Activated CD4-positive, alpha-beta T cell treated with anti-CD3 and anti-CD28 coated beads for 1 hour (primary cell): ENCODE data around the gene PTTG2.

Experiments used
- DNase-seq: peaks from one replicate; pipeline ENCODE4 v3.0.0-alpha.2; 2020

PTTG2 gene

GRCh38 chr4:37989398-37990260 is 29.4 kb downstream of the PTTG2 start:
- DNase-seq, result no peak

GRCh38 chr4:37990731-37991245 is 30.6 kb downstream of the PTTG2 start:
- no peak for DNase-seq

- no peak for DNase-seq
These were observed 31.6 kb downstream of the PTTG2 start for GRCh38 chr4:37991623-37992410.

GRCh38 chr4:37993806-37994205 is 33.6 kb downstream of the PTTG2 start:
- no peak for DNase-seq

GRCh38 chr4:37994569-37994968 is 34.4 kb downstream of the PTTG2 start:
- DNase-seq, result no peak

- no peak for DNase-seq
These were observed 35.2 kb downstream of the PTTG2 start for GRCh38 chr4:37995299-37995821.

GRCh38 chr4:37995981-37996775 is 36.0 kb downstream of the PTTG2 start:
- no peak for DNase-seq

GRCh38 chr4:37998226-37998625 is 38.0 kb downstream of the PTTG2 start:
- DNase-seq, result no peak

GRCh38 chr4:37999000-37999716 is 39.0 kb downstream of the PTTG2 start:
- DNase-seq, result no peak

- DNase-seq, result no peak
These were observed 39.8 kb downstream of the PTTG2 start for GRCh38 chr4:37999965-38000364.

GRCh38 chr4:38001927-38002326 is 41.7 kb downstream of the PTTG2 start:
- no peak for DNase-seq

GRCh38 chr4:38002451-38003071 is 42.4 kb downstream of the PTTG2 start:
- DNase-seq, result no peak

GRCh38 chr4:38003102-38003501 is 42.9 kb downstream of the PTTG2 start:
- DNase-seq, result no peak

GRCh38 chr4:38003628-38004027 is 43.4 kb downstream of the PTTG2 start:
- DNase-seq, result no peak

- DNase-seq, result no peak
These were observed 43.9 kb downstream of the PTTG2 start for GRCh38 chr4:38004062-38004461.

GRCh38 chr4:38004887-38005286 is 44.7 kb downstream of the PTTG2 start:
- no peak for DNase-seq

- no peak for DNase-seq
These were observed 45.4 kb downstream of the PTTG2 start for GRCh38 chr4:38005637-38006036.

GRCh38 chr4:38007645-38008044 is 47.4 kb downstream of the PTTG2 start:
- no peak for DNase-seq

GRCh38 chr4:38008571-38009021 is 48.4 kb downstream of the PTTG2 start:
- no peak for DNase-seq

- DNase-seq, result no peak
These were observed 49.2 kb downstream of the PTTG2 start for GRCh38 chr4:38009421-38009820.

GRCh38 chr4:38009949-38010348 is 49.8 kb downstream of the PTTG2 start:
- DNase-seq, result no peak
